ENCODE measurements around the gene SEH1L. TPM values are rescaled to one million over a fixed set of nuclear protein-coding genes. Genes with fewer than 3 reads are reported as not detected.

SEH1L gene
- total RNA-seq, 1 donor from 2014 or later = 21.0 TPM

DNA sequence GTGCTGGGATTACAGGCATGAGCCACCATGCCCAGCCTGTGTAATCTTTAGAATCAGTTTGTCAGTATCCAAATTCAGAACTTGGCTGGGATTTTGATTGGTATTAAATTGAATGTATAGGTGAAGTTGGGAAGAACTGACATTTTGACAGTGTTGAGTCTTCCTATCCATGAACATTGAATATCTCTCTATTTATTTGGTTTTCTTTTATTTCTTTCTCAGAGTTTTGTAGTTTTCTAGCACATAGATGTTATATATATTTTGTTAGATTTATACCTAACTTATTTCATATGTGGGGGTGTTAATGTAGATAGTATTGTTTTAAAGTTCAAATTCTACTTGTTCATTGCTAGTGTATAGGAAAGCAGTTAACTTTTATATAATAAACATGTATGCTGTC is 74.8 kb downstream of the SEH1L start:
- intact Hi-C loops (cut with DNase I) = no loop called here
- DNase-seq (ENCODE audit: low spot score) = no peak

DNA sequence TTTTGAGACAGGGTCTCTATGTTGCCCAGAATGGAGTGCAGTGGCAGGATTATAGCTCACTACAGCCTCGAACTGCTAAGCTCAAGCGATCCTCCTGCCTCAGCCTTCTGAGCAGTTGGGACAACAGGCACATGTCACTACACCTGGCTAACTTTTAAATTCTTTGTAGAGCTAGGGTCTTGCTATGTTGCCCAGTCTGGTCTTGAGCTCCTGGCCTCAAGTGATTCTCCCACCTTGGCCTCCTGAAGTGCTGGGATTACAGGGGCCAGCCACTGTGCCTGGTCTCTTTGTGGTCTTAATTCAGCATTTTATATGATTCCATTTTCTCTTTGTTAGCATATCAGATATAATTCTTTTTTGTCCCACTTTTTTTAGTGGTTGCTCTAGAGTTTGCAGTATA is 77.4 kb downstream of the SEH1L start:
- intact Hi-C loops (cut with DNase I) = no loop called here
- DNase-seq (ENCODE audit: low spot score) = no peak

DNA sequence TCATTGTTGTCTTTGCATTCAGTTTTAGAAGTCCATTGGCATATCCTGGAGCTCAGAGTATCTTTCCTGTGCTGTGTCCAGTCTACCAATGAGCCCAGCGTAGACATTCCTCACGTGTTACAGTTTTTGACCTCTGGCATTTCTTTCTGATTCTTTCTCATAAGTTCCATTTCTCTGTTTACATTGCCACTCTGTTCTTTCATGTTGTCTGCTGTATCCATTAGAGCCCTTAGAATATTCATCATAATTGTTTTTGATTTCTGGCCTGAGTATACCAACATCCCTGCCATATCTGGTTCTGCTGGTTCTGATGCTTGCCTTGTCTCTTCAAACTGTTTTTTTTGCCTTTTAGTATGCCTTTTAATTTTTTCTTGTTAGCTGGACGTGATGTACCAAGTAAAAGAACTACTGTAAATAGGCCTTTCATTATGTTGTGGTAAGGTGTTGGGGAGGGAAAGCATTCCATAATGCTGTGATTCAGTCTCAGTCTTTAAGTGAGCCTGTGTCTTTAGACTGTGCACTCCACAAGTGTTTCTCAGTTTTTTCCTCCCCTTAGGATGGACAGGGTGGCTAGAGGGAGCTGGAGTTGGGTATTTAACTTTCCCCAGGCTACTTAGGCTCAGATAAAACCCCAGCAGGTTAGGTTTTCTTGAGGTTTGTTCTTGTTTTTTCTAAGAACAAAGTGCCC is 78.9 kb downstream of the SEH1L start:
- intact Hi-C loops (cut with DNase I) = no loop called here

DNA sequence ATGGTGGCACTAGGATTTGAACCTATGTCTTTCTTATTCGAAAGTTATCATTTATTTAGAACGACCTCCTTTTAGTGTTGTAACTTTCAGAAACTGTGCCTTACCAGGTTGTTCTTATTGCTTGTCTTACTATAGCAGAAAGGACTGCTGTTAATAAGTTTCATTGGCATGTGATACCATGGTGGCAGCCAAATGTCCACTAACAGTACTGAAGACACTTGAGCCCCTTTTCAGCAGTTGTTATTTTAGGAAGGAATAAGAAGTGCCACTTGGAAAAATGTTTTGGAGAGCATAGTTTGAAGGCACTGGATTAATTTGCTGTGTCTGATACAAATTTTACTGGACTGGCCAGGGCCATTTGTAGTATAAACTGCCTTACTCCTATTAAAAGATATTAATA is 81.1 kb downstream of the SEH1L start:
- intact Hi-C loops (cut with DNase I) = no loop called here
- no peak for DNase-seq (ENCODE audit: low spot score)

More for the DNA sequence above, 78.9 kb downstream of the SEH1L start:
- DNase-seq (ENCODE audit: low spot score) = no peak

DNA sequence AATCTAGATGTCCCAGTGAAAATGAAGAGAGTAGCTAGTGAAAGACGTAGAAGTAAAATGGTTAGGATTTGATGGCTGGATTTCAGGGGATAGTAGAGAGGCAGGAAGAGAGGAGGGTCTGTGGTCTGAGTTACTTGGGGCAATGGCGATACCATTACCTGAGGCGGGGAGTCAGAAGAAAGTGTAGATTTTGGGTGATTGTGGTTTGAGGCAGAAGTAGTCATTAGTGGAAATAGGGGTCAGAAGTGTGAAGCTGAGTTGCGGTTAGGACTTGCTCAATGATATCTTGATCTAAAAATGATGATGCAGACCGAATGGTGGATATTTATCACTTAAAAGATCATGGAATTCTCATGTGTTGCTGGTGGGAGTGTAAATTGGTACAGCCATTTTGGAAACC is 84.4 kb downstream of the SEH1L start:
- intact Hi-C loops (cut with DNase I) = no loop called here
- no peak for DNase-seq (ENCODE audit: low spot score)

DNA sequence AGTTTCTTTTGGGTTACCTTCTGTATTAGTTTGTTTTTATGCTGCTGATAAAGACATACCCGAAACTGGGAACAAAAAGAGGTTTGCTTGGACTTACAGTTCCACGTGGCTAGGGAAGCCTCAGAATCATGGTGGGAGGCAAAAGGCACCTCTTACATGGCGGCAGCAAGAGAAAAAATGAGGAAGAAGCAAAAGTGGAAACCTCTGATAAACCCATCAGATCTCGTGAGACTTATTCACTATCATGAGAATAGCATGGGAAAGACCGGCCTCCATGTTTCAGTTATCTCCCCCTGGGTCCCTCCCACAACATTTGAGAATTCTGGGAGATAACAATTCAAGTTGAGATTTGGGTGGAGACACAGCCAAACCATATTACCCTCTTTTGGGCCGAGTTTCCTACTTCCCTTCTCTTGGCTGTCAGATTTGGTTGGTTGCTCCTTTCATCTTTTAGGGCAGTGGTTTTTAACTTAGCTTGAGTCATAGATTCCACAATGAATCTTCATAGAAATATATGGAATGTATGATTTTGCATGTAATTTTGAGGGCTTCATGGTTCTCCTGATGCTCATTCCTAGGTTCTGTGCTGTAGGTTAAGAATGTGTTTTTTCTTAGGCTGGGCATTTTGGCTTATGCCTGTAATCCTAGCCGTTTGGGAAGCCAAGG is 87.6 kb downstream of the SEH1L start:
- no peak for DNase-seq (ENCODE audit: low spot score)
- intact Hi-C loops (cut with DNase I) = no loop called here

DNA sequence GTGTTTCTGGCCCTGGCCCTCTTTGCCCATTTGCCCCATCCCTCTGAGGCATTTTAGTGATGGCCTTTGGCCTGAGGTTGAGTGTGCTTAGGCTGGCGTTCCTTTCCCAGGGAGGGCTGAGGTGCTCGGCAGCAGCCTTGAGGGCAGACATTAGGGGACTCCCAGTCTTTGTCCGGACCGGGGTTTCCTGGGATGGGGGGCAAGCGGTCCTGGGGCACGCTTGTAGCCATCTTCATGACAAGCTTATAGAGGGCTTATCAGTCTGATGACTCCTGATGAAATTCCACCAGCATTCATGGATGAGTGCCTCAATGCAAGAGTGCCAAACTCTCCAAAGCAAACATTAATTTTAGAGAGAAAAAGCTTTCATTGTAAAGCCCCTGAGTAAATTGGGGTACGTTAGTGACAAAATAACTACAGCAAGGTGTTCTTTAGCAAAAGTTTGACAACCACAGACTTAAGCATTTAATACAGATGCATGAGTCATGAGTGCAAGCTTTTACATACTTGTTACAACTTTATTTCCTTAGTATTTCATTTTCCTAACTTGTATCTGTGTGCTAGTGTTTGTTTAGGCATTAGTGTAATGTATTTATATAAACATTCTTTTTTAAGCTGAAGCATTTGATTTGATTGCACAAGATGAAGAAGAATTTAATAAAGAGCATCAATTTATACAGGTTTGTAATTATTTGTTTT is 89.0 kb downstream of the SEH1L start:
- intact Hi-C loops (cut with DNase I) = no loop called here
- no peak for DNase-seq (ENCODE audit: low spot score)

Other genes starting within 250 kb of the SEH1L start
- 3.2 TPM for gene CEP76, start 245.3 kb upstream of the SEH1L start, total RNA-seq
- gene PSMG2, start 245.0 kb upstream of the SEH1L start, total RNA-seq = 43.8 TPM
- 14.5 TPM for gene PTPN2, start 63.8 kb upstream of the SEH1L start, total RNA-seq
- 28.5 TPM for gene CEP192, start 43.4 kb downstream of the SEH1L start, total RNA-seq

Measured in cardiac septum (tissue), 1 donor.